Right cardiac atrium (tissue), 5 donors: ENCODE measurements around the gene TGM2. TPM values are rescaled to one million over a fixed set of nuclear protein-coding genes. Genes with fewer than 3 reads are reported as not detected.

ENCODE experiments used
- ATAC-seq, 2 donors: fragments of 200-7000 bp; cut with Tn5 transposase; one replicate each; pipeline versions ENCODE4 v1.8.0 to v1.9.1; 2020; ENCODE audit warnings: moderate library complexity in 2 of 2, mild to moderate bottlenecking in 1 of 2
- DNase-seq, 3 donors: peaks; one replicate each; pipeline ENCODE4 v3.0.0-alpha.2; 2020
- H3K27ac ChIP-seq: one replicate; pipeline ENCODE4 v1.5.1; 2013; ENCODE audit warnings: mild to moderate bottlenecking, low read length, control low read depth, moderate library complexity
- H3K27me3 ChIP-seq: one replicate; pipeline ENCODE4 v1.6.1; 2013; ENCODE audit not compliant: control insufficient read depth, insufficient read depth
- H3K4me1 ChIP-seq: one replicate; pipeline ENCODE4 v1.6.1; 2013; ENCODE audit warnings: low read length; ENCODE audit not compliant: control insufficient read depth, insufficient read depth
- H3K4me3 ChIP-seq: one replicate; pipeline ENCODE4 v1.5.1; 2013; ENCODE audit warnings: low read length, control low read depth
- H3K9me3 ChIP-seq: one replicate; pipeline ENCODE4 v1.6.1; 2013; ENCODE audit warnings: low read length; ENCODE audit not compliant: control insufficient read depth
- WGBS: extraction: QIAGEN DNeasy Blood & Tissue Kit; methylation state at CpG from one replicate; pipeline ENCODE4 v1.1.7; 2013; 5-methylcytosine and 5-hydroxymethylcytosine counted together
- intact Hi-C, 4 donors: fragments of 100-400 bp; cut with DNase I; formaldehyde crosslinking; loops; one replicate each; pipeline versions ENCODE4 v1.11.0 to v1.14.0; 2022 to 2023
- polyA plus RNA-seq: library from polyadenylated mRNA; stranded (reverse); fragments of 200-250 nt; gene quantifications from one replicate; pipeline ENCODE4 v1.2.3, GENCODE V29; 2013
- total RNA-seq, 4 donors: library from RNA; stranded (reverse); fragmentation: NEBNext Ultra II Directional; extraction: Animal tissue kit (Norgen Biotek cat#: 25700); gene quantifications; one replicate each; pipeline ENCODE4 v1.2.1, GENCODE V29; 2021
- donor health status: healthy with polysubstance abuse.
- donor health status: DM: no; HTN: yes; CAD: no.
- donor health status: DM: no; HTN: no; CAD: no.
- donor health status: DM: no; HTN: yes; CAD: no; lungs with severe emphysema.
- donor health status: DM: yes; HTN: yes; CAD: no.

TGM2 gene
- total and polyA plus RNA-seq, 5 donors: 447 to 1,731 (median 1,246) TPM

DNA sequence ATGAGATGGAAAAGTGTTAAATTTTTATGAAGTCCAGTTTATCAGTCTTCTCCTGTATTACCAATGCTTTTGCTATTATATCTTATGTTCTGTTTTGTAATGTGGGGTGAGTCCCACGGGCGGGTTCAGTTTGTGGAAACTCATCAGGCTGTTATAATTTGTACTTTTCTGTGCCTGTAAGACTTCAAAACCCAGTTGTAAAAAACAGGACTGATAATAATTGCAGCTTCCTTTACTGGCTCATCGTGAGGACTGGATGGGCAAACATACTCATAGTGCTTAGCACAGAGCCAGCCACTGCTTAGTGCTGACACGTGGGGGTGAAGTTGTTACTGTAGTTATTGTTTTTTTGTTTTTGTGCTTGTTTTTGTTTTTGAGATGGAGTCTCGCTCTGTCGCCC, 45.6 kb downstream of the TGM2 start:
- Histone ChIP-seq H3K9me3 (no peaks in the 10 kb centered on the region), H3K27me3 (no peaks in the 10 kb centered on the region), H3K4me1 (peaks cover 5% of the 10 kb centered on the region), H3K4me3 (no peak overlapping the region), H3K27ac (no peak overlapping the region)
- 66% methylated on average over 6 of the region's 6 CpGs for WGBS
- intact Hi-C loops: no loop called here
- peak in 1 of 3 donors; percentile 14 for DNase-seq
- ATAC-seq: no peak

DNA sequence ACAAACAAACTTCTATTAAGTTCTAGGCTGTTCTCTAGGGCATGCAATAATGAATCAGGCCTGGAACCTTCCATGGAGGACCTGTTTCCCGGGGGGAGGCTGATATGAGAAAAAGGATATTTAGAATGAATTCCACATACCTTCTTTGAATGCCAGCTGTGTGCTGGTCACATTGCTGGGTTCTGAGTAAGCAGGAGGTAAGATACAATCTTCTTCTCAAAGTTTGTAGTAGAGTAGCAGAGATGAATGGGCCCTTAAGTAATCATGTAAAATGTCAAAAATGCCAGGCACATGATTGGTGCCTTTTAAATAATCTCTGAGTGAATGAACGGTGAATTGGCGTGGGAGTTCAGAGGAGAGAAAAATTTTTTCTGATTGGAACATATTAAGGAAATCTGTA, 47.4 kb downstream of the TGM2 start:
- H3K4me3 ChIP-seq: no peak overlapping the region
- DNase-seq (no peak), ATAC-seq (no peak)
- no peaks in the 10 kb centered on the region for H3K27me3 ChIP-seq
- no peaks in the 10 kb centered on the region for H3K9me3 ChIP-seq
- WGBS: 64% methylated on average over 3 of the region's 3 CpGs
- intact Hi-C loops: no loop called here
- H3K4me1 ChIP-seq: peaks cover 9% of the 10 kb centered on the region
- no peak overlapping the region for H3K27ac ChIP-seq

DNA sequence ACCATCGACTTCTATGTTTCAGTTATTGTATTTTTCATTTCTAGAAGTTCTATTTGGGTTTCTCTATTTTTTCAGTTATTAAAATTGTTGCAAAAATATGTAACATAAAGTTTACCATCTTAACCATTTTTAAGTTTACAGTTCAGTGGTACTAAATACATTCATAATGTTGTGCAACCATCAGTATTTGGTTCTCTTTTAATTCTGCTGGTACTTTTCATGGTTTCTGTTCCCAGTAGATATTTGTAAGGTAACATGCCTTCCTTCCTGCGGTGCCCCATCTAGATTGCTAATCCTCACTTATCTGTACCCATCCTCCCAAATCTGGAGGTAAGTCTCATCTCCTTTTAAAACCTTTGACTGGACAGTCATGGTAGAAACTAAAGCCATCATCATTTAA, 47.9 kb downstream of the TGM2 start:
- ATAC-seq (no peak), DNase-seq (no peak)
- intact Hi-C loops: no loop called here
- Histone ChIP-seq H3K4me1 (peaks cover 9% of the 10 kb centered on the region), H3K9me3 (no peaks in the 10 kb centered on the region), H3K27ac (no peak overlapping the region), H3K27me3 (no peaks in the 10 kb centered on the region), H3K4me3 (no peak overlapping the region)
- WGBS: 94% methylated on average over 2 of the region's 2 CpGs

DNA sequence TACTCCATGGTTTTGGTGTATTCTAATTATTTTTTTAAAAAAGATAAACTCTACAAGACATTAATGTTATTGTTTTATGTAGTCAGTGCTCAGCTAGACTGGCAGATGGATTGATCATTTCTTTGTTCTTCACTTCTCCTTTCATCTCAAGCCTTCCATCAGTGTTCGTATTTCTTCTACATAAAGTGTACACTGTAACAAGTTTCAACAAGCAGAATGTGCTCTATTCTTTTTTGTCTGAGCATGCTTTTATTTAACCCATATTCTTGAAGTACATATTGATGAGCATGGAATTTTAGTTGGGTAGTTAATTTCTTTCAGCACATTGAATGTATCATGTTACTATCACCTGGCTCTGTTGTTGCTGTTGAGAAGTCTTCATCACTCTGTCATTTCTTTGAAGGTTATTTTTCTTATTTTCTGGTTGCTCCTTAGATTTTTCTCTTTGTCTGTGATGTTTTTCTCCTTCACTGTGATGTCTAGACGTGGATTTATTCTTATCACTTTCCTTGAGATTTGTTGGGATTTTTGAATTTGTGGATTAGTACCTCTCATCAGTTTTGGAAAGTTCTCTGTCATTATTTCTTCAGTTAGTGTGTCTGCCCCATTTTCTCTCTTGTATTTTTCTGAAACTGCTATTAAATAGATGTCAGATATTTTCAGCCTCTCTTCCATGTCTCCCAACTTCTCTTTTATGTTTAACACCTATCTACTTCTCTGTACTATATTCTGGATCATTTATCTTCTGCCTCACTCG, 48.5 kb downstream of the TGM2 start:
- no peak overlapping the region for H3K4me3 ChIP-seq
- no peaks in the 10 kb centered on the region for H3K9me3 ChIP-seq
- H3K27me3 ChIP-seq: no peaks in the 10 kb centered on the region
- no peak for DNase-seq
- no peak for ATAC-seq
- WGBS: 62% methylated on average over 3 of the region's 3 CpGs
- intact Hi-C loops: no loop called here
- H3K4me1 ChIP-seq: peaks cover 9% of the 10 kb centered on the region
- no peak overlapping the region for H3K27ac ChIP-seq

DNA sequence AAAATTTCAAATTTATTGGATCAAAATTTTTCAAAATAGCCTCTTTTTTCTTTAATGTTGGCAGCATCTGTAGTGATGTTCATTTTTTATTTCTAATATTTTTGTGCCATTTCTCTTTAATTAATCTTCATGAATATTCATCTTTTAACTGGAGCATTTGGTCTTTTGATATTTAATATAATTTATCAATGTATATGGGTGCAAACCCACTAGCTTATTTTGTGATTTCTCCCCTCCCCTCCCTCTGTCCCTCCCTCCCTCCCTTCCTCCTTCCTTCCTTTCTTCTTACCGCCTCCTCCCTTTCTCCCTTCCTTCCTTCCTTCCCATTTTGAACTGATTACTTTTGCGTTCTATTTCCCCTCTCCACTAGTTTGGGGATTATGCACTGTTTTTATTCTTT, 49.2 kb downstream of the TGM2 start:
- DNase-seq (no peak), ATAC-seq (no peak)
- Histone ChIP-seq H3K9me3 (no peaks in the 10 kb centered on the region), H3K27me3 (no peaks in the 10 kb centered on the region), H3K27ac (no peak overlapping the region), H3K4me3 (no peak overlapping the region), H3K4me1 (peaks cover 10% of the 10 kb centered on the region)
- intact Hi-C loops: no loop called here
- WGBS: 65% methylated on average over 2 of the region's 2 CpGs

DNA sequence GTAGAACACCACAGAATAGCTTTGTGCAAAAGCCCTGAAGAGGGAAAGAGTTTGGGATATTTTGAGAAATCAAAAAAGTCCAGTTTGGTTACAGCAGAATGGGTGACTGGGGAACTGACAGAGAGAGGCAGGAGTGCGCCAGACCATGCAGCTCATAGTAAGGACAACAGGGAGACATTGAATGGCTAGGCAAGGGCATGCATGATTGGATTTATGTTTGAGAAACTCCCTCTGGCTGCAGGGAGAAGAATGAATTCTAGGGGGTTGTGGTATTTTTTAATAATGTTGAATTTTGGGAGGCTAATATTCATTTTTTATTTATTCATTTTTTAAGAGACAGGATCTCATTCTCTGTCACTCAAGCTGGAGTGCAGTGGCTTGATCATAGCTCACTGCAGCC, 49.9 kb downstream of the TGM2 start:
- intact Hi-C loops: no loop called here
- Histone ChIP-seq H3K4me1 (peaks cover 16% of the 10 kb centered on the region), H3K4me3 (no peak overlapping the region), H3K27ac (no peak overlapping the region), H3K27me3 (no peaks in the 10 kb centered on the region), H3K9me3 (no peaks in the 10 kb centered on the region)
- peak in 1 of 3 donors; percentile 33 for DNase-seq
- ATAC-seq: no peak
- 94% methylated on average over 1 of the region's 1 CpG for WGBS

DNA sequence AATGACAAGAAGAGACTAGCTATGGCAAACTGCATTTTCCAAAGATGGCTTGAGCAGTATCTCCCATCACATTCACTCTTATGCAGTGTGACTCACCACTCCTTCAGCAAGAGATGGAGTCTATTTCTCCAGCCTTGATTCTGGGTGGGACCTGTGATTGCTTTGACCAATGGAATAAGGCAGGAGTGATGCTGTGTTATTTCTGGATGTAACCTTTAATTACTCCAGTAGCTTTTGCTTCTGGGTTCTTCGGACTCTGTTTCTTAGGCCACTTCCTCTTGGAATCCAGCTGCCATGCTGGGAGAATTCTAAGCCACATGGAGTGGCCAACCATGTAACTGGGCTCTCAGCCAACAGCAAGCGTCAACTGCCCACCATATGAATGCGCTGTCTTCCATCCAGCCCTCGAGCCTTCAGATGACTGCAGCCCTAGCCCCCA, 50.7 kb downstream of the TGM2 start:
- Histone ChIP-seq H3K4me3 (no peak overlapping the region), H3K27ac (no peak overlapping the region), H3K4me1 (peaks cover 22% of the 10 kb centered on the region), H3K27me3 (no peaks in the 10 kb centered on the region), H3K9me3 (no peaks in the 10 kb centered on the region)
- DNase-seq (peak in 1 of 3 donors; percentile 38), ATAC-seq (peak in 1 of 2 donors; percentile 54)
- intact Hi-C loops: no loop called here
- 84% methylated on average over 4 of the region's 4 CpGs for WGBS

DNA sequence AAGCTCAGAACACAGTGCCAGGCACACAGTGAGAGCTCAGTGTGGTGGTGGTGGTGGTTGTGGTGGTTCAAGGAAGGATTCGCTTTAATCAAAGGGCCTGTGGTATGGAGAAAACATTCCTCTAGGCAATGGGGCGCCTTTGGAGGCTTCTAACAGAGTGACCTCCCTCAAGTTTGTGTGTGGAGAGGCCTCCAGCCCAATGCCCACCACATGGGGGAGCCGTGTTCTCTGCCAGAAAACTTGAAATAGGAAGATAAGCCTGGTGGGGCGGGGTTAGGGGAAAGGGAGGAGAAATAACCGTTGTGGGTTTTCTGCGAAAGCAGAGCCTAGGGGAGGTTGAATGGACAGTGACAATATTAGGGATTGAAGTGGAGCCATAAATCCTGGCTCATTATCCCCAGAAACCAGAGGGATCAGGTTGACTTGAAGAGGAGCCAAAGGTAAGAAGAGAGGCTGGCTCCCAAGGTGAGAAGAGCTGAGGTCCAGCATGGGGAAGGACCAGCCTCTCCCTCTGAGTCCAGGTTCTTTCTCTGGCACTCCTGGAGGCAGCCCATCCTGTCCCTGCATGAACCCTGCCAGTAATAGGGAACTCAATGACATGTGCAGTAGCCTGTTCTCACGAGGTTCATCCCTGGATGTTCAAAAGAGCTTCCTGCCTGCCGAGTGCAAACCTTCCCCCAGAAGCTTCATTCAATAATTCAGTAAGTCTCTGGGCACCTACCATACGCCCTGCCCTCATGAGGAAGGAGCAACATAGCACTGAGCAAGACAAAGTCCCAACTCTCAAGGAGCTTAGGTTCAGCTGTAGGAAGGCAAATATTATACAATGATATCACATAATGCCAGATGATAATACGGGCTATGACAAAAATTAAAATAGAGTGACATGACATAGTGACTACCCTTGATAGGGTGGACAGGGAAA, 51.4 kb downstream of the TGM2 start:
- H3K4me3 ChIP-seq: no peak overlapping the region
- whole genome bisulfite sequencing: 55% methylated on average over 10 of the region's 10 CpGs
- peak overlapping the region; percentile 41 for H3K27ac ChIP-seq
- peaks cover 29% of the 10 kb centered on the region for H3K4me1 ChIP-seq
- no peaks in the 10 kb centered on the region for H3K9me3 ChIP-seq
- no peaks in the 10 kb centered on the region for H3K27me3 ChIP-seq
- DNase-seq: peak in 2 of 3 donors; percentile 63 to 65
- ATAC-seq: no peak
- intact Hi-C loops: no loop called here

DNA sequence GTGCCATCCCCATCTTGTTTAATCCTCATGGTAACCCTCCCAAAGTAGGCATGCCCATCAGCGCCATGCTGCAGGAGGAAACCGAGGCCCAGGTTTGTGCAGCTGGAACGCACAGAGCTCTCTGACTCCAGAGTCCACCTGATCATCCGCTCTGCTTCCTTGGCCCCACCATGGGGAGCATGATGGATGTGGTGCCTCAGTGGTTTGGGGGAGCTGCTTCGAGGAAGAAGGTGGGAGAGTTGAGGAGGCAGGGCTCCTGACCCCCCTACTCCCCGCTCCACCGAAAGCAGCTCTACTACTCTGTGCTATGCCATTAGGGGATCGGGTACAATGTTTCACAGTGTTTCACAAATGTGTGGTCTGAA, 52.2 kb downstream of the TGM2 start:
- intact Hi-C loops: no loop called here
- WGBS: 98% methylated on average over 8 of the region's 8 CpGs
- peaks cover 31% of the 10 kb centered on the region for H3K4me1 ChIP-seq

DNA sequence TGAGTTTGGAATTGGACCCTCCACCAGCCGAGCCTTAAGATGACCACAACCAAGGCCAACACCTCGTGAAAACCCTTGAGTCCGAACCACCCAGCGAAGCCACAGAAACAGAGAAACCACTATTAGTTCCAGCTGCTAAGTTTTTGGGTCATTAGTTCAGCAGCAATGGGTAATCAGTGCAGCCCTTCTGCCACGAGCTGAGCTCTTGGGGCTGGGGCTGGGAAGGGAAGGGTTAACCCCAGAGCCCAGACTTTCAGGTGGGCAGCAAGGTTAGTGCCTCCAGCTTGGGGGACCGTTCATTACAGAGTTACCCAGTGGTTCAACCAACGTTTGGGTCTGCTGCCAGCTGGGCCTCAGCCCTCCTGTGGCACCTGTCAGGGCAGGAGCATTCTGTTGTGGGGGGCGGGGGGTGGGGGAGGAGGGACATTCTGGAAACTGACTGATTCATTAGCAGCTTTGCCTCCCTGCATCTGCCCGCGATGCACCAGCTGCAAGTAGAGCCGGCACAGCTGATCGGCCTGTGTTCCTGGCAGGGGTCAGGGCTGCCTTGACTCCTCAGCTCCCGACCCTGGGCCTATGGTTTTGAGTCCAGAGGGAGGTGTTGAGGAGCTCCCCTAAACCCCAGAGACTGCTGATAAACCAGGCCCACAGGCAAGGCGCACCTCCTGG, 52.7 kb downstream of the TGM2 start:
- DNase-seq (peak in 2 of 3 donors; percentile 47 to 55), ATAC-seq (no peak)
- intact Hi-C loops: no loop called here
- H3K27me3 ChIP-seq: no peaks in the 10 kb centered on the region
- H3K27ac ChIP-seq: no peak overlapping the region
- H3K9me3 ChIP-seq: no peaks in the 10 kb centered on the region
- H3K4me1 ChIP-seq: peaks cover 31% of the 10 kb centered on the region
- no peak overlapping the region for H3K4me3 ChIP-seq
- WGBS: 89% methylated on average over 14 of the region's 14 CpGs

More for the DNA sequence above, 52.2 kb downstream of the TGM2 start:
- H3K27me3 ChIP-seq: no peaks in the 10 kb centered on the region
- DNase-seq: peak in 1 of 3 donors; percentile 36
- ATAC-seq: no peak
- H3K9me3 ChIP-seq: no peaks in the 10 kb centered on the region
- H3K27ac ChIP-seq: no peak overlapping the region
- no peak overlapping the region for H3K4me3 ChIP-seq
